Measurements from ENCODE around the gene ROBO4.

ROBO4 gene

GRCh38 chr11:124875943-124876817 is 21.5 kb downstream of the ROBO4 start:
- Histone ChIP-seq H3K4me2 (ENCODE audit: low read depth, low read length) (peak overlapping the region; percentile 78), H2AFZ (ENCODE audit: low read length) (peak overlapping the region; percentile 77), H3K4me3 (ENCODE audit: low read length) (peak overlapping the region; percentile 73), H3K27ac (ENCODE audit: low read length) (no peak overlapping the region), H3K79me2 (ENCODE audit: low read length) (no peaks in the 10 kb centered on the region), H3K9ac (ENCODE audit: low read length) (peak overlapping the region; percentile 59; the same call in 1 of the 2 replicates), H4K20me1 (ENCODE audit: insufficient read depth, low read length) (no peaks in the 10 kb centered on the region), H3K4me1 (ENCODE audit: low read length) (no peaks in the 10 kb centered on the region), H3K9me3 (replicated peaks; ENCODE audit: insufficient read depth, low read length) (no peaks in the 10 kb centered on the region), H3K36me3 (replicated peaks; ENCODE audit: insufficient read depth, low read length) (no peaks in the 10 kb centered on the region), H3K9me2 (replicated peaks; ENCODE audit: insufficient read depth, low read length) (no peaks in the 10 kb centered on the region), H3K27me3 (replicated peaks; ENCODE audit: insufficient read depth, low read length) (peaks cover 33% of the 10 kb centered on the region), H3F3A (ENCODE audit: insufficient read depth, low read length) (no peaks in the 10 kb centered on the region)
- TF ChIP-seq CTCF (IDR thresholded peaks at IDR 0.05; ENCODE audit: low read length) (peak; percentile 79), EZH2phosphoT487 (IDR thresholded peaks at IDR 0.05; ENCODE audit: low read length) (no peak)
- DNase-seq, result peak; percentile 81

GRCh38 chr11:124875401-124875800 is 22.3 kb downstream of the ROBO4 start:
- H2AFZ ChIP-seq (ENCODE audit: low read length), result no peak overlapping the region
- no peaks in the 10 kb centered on the region for H3K9me3 ChIP-seq (replicated peaks; ENCODE audit: insufficient read depth, low read length)
- H3K79me2 ChIP-seq (ENCODE audit: low read length), result no peaks in the 10 kb centered on the region
- H3F3A ChIP-seq (ENCODE audit: insufficient read depth, low read length), result no peaks in the 10 kb centered on the region
- no peak overlapping the region for H3K4me3 ChIP-seq (ENCODE audit: low read length)
- H3K27me3 ChIP-seq (replicated peaks; ENCODE audit: insufficient read depth, low read length), result peaks cover 41% of the 10 kb centered on the region
- H3K9me2 ChIP-seq (replicated peaks; ENCODE audit: insufficient read depth, low read length), result no peaks in the 10 kb centered on the region
- H3K4me2 ChIP-seq (ENCODE audit: low read depth, low read length), result peak overlapping the region; percentile 78; the same call in 1 of the 2 replicates
- TF ChIP-seq EZH2phosphoT487 (IDR thresholded peaks at IDR 0.05; ENCODE audit: low read length), result no peak
- TF ChIP-seq CTCF (IDR thresholded peaks at IDR 0.05; ENCODE audit: low read length), result no peak
- TF ChIP-seq EZH2 (optimal IDR thresholded peaks at IDR 0.05; ENCODE audit: low read depth, low read length), result no peak
- H3K36me3 ChIP-seq (replicated peaks; ENCODE audit: insufficient read depth, low read length), result no peaks in the 10 kb centered on the region
- H3K27ac ChIP-seq (ENCODE audit: low read length), result no peak overlapping the region
- H3K4me1 ChIP-seq (ENCODE audit: low read length), result no peaks in the 10 kb centered on the region
- DNase-seq, result no peak
- H4K20me1 ChIP-seq (ENCODE audit: insufficient read depth, low read length), result no peaks in the 10 kb centered on the region
- no peak overlapping the region for H3K9ac ChIP-seq (ENCODE audit: low read length)

- TF ChIP-seq EZH2 (optimal IDR thresholded peaks at IDR 0.05; ENCODE audit: low read depth, low read length) (no peak), EZH2phosphoT487 (IDR thresholded peaks at IDR 0.05; ENCODE audit: low read length) (no peak), CTCF (IDR thresholded peaks at IDR 0.05; ENCODE audit: low read length) (no peak)
- H3K4me3 ChIP-seq (ENCODE audit: low read length), result no peak overlapping the region
- no peak overlapping the region for H2AFZ ChIP-seq (ENCODE audit: low read length)
- no peak overlapping the region for H3K9ac ChIP-seq (ENCODE audit: low read length)
- H3K27me3 ChIP-seq (replicated peaks; ENCODE audit: insufficient read depth, low read length), result peaks cover 48% of the 10 kb centered on the region
- H3K9me2 ChIP-seq (replicated peaks; ENCODE audit: insufficient read depth, low read length), result no peaks in the 10 kb centered on the region
- H3K4me1 ChIP-seq (ENCODE audit: low read length), result no peaks in the 10 kb centered on the region
- H3K79me2 ChIP-seq (ENCODE audit: low read length), result no peaks in the 10 kb centered on the region
- H3F3A ChIP-seq (ENCODE audit: insufficient read depth, low read length), result no peaks in the 10 kb centered on the region
- H4K20me1 ChIP-seq (ENCODE audit: insufficient read depth, low read length), result no peaks in the 10 kb centered on the region
- DNase-seq, result no peak
- H3K4me2 ChIP-seq (ENCODE audit: low read depth, low read length), result no peak overlapping the region
- H3K9me3 ChIP-seq (replicated peaks; ENCODE audit: insufficient read depth, low read length), result no peaks in the 10 kb centered on the region
- H3K27ac ChIP-seq (ENCODE audit: low read length), result no peak overlapping the region
- H3K36me3 ChIP-seq (replicated peaks; ENCODE audit: insufficient read depth, low read length), result no peaks in the 10 kb centered on the region
Measured at GRCh38 chr11:124874571-124875255, 23.0 kb downstream of the ROBO4 start.
